Vagina (tissue), 2 donors: Measurements from ENCODE around the gene EXOC5. TPM values are rescaled to one million over a fixed set of nuclear protein-coding genes. Genes with fewer than 3 reads are reported as not detected.

Source experiments
- DNase-seq, 2 donors: peaks; one replicate each; pipeline ENCODE4 v3.0.0-alpha.2; 2017; ENCODE audit errors: extremely low spot score in 2 of 2
- H3K27ac ChIP-seq: fragments of 200-600 bp; sonication (generic); one replicate; pipeline ENCODE4 v1.5.1; 2019
- H3K27me3 ChIP-seq: fragments of 200-600 bp; sonication (generic); one replicate; pipeline ENCODE4 v1.5.1; 2019
- H3K36me3 ChIP-seq, 2 donors: fragments of 200-600 bp; sonication (generic); one replicate each; pipeline ENCODE4 v1.5.1; 2017 to 2019
- H3K4me1 ChIP-seq: fragments of 200-600 bp; sonication (generic); one replicate; pipeline ENCODE4 v1.5.1; 2019
- H3K4me3 ChIP-seq, 2 donors: fragments of 200-600 bp; sonication (generic); 1 replicate in 1 of 2; 2 replicates in 1 of 2; pipeline ENCODE4 v1.5.1; 2016 to 2019
- H3K9me3 ChIP-seq: fragments of 200-600 bp; sonication (generic); one replicate; pipeline ENCODE4 v1.5.1; 2019
- POLR2A ChIP-seq, 2 donors: fragments of 450-650 bp; IDR thresholded peaks; one replicate each; pipeline ENCODE4 v1.6.1; 2017; ENCODE audit warnings: antibody characterized with exemption in 2 of 2, mild to moderate bottlenecking in 2 of 2, moderate library complexity in 2 of 2
- POLR2AphosphoS5 ChIP-seq, 2 donors: sonication (generic); formaldehyde crosslinking; IDR thresholded peaks; one replicate each; pipeline ENCODE4 v1.9.0; 2017; ENCODE audit warnings: antibody characterized with exemption in 2 of 2, mild to moderate bottlenecking in 2 of 2, low read depth in 1 of 2; ENCODE audit not compliant: insufficient read depth in 1 of 2
- intact Hi-C: fragments of 100-400 bp; cut with DNase I; formaldehyde crosslinking; loops from one replicate; pipeline ENCODE4 v1.15.1; 2023
- total RNA-seq: library from RNA; depleted of rRNA; stranded (reverse); fragments of >200 nt; gene quantifications from one replicate; pipeline ENCODE4 v1.2.3, GENCODE V29; 2016
- TF ChIP-seq, protein P1 (sequence below), 3 experiments: fragments of 450-650 bp in 2 of 3; fragments of 200-600 bp in 1 of 3; sonication (generic) in 1 of 3; IDR thresholded peaks; one replicate each; pipeline ENCODE4 v1.5.1; 2017 to 2019; ENCODE audit warnings: antibody characterized with exemption in 3 of 3, mild to moderate bottlenecking in 2 of 3, moderate library complexity in 2 of 3

EXOC5 gene
- total RNA-seq, 1 donor from 2014 or later = 33.9 TPM

DNA sequence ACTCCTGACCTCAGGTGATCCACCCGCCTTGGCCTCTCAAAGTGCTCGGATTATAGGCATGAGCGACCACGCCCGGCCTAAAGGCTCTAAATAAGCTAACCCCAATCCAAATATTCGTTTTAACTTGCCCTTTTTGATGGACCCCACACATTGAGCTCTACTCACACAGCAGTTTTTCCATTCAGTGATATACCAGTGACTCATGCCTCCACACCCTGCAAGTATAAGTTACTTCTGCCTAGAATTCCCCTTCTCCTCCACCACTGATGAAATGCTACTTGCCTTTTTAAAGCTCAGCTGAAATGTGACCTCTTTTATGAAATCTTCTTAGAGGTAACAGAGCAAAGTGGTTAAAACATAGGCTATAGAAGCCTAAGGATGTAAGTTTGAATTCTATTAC is 68.8 kb downstream of the EXOC5 start:
- no peak for DNase-seq
- Histone ChIP-seq H3K27ac (no peak overlapping the region), H3K27me3 (no peaks in the 10 kb centered on the region), H3K4me1 (no peaks in the 10 kb centered on the region), H3K9me3 (no peaks in the 10 kb centered on the region), H3K36me3 (no peaks in the 10 kb centered on the region), H3K4me3 (no peak overlapping the region)
- TF ChIP-seq POLR2A (IDR thresholded peaks at IDR 0.05) = no peak
- no peak for TF ChIP-seq POLR2AphosphoS5 (IDR thresholded peaks at IDR 0.05; ENCODE audit: insufficient read depth in 1 of 2, low read depth in 1 of 2)
- TF ChIP-seq, protein P1, sequence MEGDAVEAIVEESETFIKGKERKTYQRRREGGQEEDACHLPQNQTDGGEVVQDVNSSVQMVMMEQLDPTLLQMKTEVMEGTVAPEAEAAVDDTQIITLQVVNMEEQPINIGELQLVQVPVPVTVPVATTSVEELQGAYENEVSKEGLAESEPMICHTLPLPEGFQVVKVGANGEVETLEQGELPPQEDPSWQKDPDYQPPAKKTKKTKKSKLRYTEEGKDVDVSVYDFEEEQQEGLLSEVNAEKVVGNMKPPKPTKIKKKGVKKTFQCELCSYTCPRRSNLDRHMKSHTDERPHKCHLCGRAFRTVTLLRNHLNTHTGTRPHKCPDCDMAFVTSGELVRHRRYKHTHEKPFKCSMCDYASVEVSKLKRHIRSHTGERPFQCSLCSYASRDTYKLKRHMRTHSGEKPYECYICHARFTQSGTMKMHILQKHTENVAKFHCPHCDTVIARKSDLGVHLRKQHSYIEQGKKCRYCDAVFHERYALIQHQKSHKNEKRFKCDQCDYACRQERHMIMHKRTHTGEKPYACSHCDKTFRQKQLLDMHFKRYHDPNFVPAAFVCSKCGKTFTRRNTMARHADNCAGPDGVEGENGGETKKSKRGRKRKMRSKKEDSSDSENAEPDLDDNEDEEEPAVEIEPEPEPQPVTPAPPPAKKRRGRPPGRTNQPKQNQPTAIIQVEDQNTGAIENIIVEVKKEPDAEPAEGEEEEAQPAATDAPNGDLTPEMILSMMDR (IDR thresholded peaks at IDR 0.05) = no peak
- intact Hi-C loops = no loop called here

DNA sequence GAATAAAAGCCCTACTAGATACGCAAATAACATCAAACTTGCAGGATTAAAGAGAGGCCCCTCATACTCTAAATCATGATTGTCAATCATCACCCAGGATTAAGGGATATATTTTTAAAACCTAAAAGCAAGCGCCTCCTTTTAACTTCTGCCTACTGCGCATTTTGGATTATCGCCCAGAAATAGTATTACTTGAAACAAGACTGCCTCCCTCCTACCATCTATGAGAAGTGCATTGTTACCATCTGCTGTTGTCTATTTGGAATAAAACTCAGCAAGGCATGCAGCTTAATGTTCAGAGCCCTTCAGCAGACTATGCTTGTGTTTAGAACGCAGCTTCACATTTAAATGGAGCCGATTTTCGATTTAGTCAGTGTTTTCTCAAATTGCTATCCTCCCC is 79.6 kb downstream of the EXOC5 start:
- Histone ChIP-seq H3K27ac (no peak overlapping the region), H3K27me3 (no peaks in the 10 kb centered on the region), H3K9me3 (no peaks in the 10 kb centered on the region), H3K36me3 (no peaks in the 10 kb centered on the region), H3K4me1 (no peaks in the 10 kb centered on the region), H3K4me3 (no peak overlapping the region)
- TF ChIP-seq, protein P1 (IDR thresholded peaks at IDR 0.05) = no peak
- no peak for TF ChIP-seq POLR2A (IDR thresholded peaks at IDR 0.05)
- no peak for TF ChIP-seq POLR2AphosphoS5 (IDR thresholded peaks at IDR 0.05; ENCODE audit: insufficient read depth in 1 of 2, low read depth in 1 of 2)
- DNase-seq = no peak
- intact Hi-C loops = no loop called here

DNA sequence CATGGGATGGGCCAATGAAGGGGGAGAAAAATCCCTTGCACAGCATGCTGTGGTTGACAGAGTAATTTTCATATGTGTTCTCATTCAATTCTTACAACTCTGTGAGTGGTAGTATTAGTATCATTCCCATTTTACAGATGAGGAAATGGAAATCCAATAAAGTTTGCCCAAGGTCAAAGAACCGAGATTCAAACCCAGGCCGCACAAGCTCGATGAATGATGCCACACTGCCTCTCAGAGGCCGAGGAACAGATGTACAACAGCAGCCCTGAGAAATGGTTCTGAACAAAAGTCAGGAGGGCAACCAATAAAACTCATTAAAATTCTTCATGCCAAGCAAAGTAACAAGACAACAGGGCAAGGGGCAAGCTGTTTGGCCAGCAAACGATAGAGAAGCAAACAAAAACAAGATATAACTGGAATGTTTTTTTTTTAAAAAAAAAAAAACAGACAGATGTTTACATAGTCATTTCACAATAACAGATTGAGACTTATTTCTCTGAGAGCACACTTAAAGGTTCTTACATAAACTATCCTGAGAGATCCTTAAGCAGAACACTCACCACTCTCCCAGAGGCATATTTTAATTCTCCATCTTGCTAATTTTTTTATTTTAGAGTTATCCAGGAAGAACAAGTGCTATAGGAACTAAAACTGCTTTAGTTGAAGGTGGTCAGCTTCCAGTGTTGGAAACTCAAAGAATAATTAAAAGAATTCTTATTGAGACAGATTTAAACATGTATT is 85.8 kb downstream of the EXOC5 start:
- intact Hi-C loops = no loop called here

DNA sequence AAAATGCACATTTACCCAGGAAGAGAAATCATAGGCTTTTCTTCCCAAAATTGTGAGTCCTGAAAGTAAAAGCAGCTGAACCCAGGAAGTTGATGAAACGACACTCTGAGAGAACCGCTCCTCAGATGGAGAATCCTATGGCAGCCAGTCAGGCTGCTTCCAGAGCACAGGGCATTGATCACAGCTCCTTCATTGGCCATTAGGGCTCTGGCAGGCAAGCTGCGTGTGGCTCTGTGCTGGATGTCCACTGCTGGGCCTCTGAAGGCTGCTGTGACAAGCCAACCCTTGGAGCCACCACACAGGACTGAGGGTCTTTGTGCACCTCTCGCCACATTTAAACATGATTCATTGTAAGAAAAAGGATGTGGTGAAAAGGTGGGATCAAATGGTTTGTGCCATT is 89.4 kb downstream of the EXOC5 start:
- no peak overlapping the region for H3K27ac ChIP-seq
- H3K4me3 ChIP-seq = no peak overlapping the region
- H3K36me3 ChIP-seq = no peaks in the 10 kb centered on the region
- intact Hi-C loops = no loop called here
- H3K4me1 ChIP-seq = no peaks in the 10 kb centered on the region
- H3K27me3 ChIP-seq = no peaks in the 10 kb centered on the region
- H3K9me3 ChIP-seq = no peaks in the 10 kb centered on the region
- DNase-seq = no peak
- TF ChIP-seq, protein P1 (IDR thresholded peaks at IDR 0.05) = no peak
- TF ChIP-seq POLR2A (IDR thresholded peaks at IDR 0.05) (no peak), POLR2AphosphoS5 (IDR thresholded peaks at IDR 0.05; ENCODE audit: insufficient read depth in 1 of 2, low read depth in 1 of 2) (no peak)

More for the DNA sequence above, 85.8 kb downstream of the EXOC5 start:
- H3K27ac ChIP-seq = no peak overlapping the region
- no peaks in the 10 kb centered on the region for H3K9me3 ChIP-seq
- H3K36me3 ChIP-seq = no peaks in the 10 kb centered on the region
- no peaks in the 10 kb centered on the region for H3K4me1 ChIP-seq
- H3K4me3 ChIP-seq = no peak overlapping the region
- no peak for DNase-seq
- TF ChIP-seq POLR2AphosphoS5 (IDR thresholded peaks at IDR 0.05; ENCODE audit: insufficient read depth in 1 of 2, low read depth in 1 of 2) = no peak
- TF ChIP-seq POLR2A (IDR thresholded peaks at IDR 0.05) = no peak
- TF ChIP-seq, protein P1 (IDR thresholded peaks at IDR 0.05) = no peak
- H3K27me3 ChIP-seq = no peaks in the 10 kb centered on the region

DNA sequence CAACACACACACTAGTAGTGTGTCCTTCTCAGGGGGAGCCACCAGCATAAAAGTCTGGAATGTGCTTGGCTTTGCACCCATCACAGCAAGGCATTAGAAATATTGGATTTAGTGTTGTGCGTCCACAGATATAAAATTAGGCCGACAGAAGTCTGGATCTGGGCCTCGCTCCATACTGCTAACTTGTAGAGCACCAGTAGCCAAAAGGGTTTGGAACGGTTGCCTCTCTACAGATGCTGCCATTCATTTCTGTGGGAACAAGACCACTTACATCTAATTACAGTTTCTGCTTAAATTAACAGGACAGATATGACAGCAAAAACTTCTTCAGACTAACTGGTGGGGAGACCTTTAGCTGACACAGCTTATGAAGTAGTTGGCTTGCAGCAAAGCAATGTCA is 94.2 kb downstream of the EXOC5 start:
- Histone ChIP-seq H3K27me3 (no peaks in the 10 kb centered on the region), H3K36me3 (no peaks in the 10 kb centered on the region), H3K4me3 (no peak overlapping the region), H3K27ac (no peak overlapping the region), H3K9me3 (no peaks in the 10 kb centered on the region), H3K4me1 (no peaks in the 10 kb centered on the region)
- intact Hi-C loops = no loop called here
- TF ChIP-seq, protein P1 (IDR thresholded peaks at IDR 0.05) = no peak
- TF ChIP-seq POLR2AphosphoS5 (IDR thresholded peaks at IDR 0.05; ENCODE audit: insufficient read depth in 1 of 2, low read depth in 1 of 2) (no peak), POLR2A (IDR thresholded peaks at IDR 0.05) (no peak)
- no peak for DNase-seq
